RKO (cell line): Measurements from ENCODE around the gene TMEM270.
"Not testable (repeated sequence)": the region's sequence is repeated elsewhere in the genome, so short reads cannot be mapped to it uniquely, and the experiment has no call there.

Experiments used
- DNase-seq: peaks from one replicate; pipeline ENCODE4 v3.0.0-alpha.2; 2016; ENCODE audit warnings: low spot score

TMEM270 gene

DNA sequence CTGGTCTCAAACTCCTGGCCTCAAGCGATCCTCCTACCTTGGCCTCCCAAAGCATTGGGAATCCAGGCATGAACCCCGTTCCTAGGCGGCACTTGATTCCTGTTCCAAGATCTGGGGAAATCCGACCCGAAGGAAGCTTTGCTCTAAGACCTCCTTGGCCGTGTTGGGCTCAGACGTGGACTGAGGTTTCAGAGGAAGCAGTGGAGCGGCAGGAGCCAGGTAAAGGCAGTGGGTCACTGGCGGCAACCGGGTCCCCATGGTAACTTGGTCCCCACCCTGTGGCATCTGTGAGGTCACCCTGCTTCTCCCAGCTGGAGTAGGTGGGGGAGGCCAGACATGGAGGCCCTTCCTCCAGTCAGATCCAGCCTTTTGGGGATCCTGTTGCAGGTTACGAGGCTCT lies at the start of gene TMEM270:
TMEM270 (plus strand) TSS at position 301 of the 400 bp plus-strand sequence; CDS start at position 337, 36 bp downstream.
- DNase-seq = no peak

DNA sequence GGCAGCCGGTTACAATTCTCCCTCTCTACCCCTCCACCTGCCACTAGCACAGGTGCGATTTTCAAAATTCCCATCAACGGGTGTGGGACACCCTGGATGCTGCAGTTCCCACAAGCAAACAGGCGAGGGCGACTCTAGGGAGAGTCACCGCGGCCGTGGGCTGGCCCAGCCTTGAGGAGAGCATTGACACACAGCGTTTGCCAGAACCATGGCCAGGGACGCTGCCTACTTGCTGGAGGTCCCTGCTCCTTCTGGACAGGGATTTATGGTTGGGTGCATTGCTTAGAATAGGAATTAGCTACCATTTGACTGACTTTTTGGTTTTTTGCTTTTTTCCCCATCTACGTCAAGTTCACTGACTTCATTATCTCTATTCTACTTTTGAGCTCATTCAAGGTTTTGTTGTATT lies 49.2 kb upstream of the TMEM270 start:
- peak; percentile 47 for DNase-seq

DNA sequence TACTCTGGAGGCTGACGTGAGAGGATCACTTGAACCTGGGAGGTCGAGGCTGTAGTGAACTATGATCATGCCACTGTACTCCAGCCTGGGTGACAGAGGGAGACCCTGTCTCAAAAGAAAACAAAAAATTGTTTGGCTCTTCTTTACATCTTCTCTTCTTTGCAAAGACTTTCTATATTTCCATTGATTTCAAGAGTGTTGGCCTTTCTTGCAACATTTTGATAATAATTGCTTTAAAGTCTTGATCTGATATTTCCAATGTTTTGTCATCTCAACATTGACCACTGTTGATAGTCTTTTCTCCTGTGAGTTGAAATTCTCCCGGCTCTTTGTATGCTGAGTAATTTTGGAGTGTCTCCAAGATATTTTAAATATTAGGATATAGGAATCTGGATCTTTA lies 48.0 kb upstream of the TMEM270 start:
- no peak for DNase-seq

DNA sequence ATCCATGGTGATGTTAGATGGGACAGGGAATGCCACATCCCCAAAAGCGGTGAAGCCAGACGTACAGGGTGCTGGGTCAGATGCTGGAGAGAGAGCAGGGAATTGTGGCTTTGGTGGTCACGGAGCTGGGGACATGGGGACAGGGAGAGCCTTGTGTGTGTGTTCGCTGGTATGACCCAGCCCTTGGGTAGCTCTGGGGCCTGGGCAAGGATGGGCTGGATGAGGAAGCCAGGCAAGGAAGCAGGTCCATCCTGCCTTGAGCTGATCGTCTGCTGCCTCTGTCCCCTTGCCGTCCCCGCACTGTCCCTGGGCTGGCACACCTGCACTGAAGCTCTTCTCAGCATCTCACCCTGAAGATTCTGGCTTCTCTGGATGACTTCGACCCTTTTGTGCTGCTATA lies 45.5 kb upstream of the TMEM270 start:
- no peak for DNase-seq

- no peak for DNase-seq
These were observed 43.8 kb upstream of the TMEM270 start for GRCh38 chr7:73817121-73817520.

DNA sequence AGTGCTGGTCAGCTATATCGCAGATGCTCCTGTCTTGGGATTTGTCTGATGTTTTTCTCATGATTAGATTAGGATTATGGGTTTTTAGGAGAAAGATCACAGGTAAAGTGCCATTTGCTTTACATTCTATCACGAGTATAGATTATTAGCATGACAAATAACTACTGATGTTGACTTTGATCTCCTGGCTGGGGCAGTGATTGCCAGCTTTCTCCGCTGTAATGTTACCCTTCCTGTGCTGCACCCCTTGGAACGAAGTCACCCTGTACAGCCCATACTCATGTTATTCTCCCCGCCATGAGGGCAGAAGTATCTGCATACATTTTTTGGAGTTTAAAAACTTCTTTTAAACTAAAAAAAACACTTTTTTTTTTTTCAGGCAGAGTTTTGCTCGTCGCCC lies 40.9 kb upstream of the TMEM270 start:
- no peak for DNase-seq

DNA sequence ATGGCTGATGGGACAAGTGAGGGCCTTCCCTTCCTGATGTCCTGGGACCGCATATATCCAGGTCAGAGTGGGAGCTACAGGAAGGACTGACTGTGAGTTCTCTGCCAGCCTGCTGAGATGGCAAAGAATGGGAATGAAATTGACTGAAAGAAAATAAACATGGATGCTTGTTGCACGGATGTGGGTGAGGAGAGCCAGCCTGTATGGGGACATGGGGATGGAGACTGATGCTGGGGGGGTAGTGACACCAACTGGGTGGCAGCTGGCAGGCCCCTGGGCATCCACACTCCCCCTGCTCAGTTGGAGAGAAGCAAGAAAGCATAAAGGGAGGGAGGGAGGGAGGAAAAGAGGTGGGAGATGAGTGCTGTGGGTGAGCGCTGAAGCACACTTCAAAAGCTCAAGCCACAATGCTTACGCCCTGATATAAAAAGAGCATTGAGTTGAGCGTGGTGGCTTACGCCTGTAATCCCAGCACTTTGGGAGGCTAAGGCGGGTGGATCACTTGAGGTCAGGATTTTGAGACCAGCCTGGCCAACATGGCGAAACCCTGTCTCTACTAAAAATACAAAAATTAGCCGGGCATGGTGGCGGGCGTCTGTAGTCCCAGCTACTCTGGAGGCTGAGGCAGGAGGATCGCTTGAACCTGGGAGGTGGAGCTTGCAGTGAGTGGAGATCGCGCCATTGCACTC lies 39.2 kb upstream of the TMEM270 start:
- not testable (repeated sequence) for DNase-seq

DNA sequence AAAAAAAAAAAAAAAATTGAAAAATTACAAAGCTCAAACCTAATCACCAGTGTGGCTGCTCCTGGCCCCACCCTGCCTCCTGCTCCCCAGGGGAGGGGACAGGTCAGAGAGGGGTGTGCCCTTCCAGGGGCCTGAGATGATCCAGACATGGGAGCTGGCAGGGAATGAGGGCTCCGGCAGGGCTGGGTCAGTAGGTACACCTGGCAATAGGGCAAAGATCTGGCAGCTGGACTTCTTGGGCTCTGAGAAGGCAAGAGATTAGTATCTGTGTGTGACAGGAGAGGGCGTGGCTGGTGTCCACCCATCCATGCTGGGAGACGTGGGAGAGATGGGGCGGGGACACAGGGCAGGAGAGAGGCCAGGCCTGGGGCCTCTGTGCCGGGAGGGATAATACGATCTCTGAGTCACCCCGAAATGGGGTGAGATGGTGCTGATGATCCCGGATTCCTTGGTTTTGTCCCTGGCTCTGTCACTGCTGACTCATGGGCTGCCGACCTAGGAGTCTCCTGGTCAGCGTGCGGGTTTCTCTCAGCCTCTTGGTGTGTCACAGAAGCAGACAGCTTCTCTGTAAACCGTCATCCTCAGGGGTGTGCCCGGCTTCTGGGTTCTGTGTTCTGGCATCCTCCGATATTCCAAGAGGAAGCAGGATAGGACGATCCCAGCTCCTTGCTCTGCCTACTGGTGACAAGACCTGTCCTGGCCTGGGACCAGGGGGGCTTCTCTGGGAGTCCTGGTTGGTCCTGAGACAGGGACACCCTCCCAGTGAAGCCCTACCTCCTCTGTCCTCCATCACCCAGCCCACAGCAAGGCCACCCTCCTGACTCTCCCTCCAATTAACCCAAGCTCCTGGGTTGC lies 38.4 kb upstream of the TMEM270 start:
- peak; percentile 97 for DNase-seq

- DNase-seq = no peak
These were observed 37.7 kb upstream of the TMEM270 start for GRCh38 chr7:73823257-73823656.

GRCh38 chr7:73823873-73824592 lies 36.9 kb upstream of the TMEM270 start:
- no peak for DNase-seq

DNA sequence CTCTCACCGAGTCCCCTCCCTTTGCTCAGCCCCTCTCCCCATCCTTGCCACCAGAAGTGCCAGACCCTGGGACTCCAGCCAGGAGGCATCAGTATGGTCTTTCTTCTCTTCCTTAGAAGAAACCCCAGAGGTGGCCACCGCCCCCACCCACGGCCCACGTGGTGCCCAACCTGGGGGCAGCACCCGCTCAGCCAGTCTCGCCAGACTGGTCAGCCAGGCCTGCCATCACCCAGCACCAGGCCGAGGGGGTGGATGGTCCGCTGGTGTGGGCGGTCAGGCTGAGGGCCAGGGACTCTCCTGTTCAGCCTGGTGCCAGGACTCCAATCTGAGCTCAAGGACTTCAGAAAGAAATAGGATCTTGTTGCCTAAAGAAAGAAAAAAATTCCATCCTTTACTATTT lies 36.0 kb upstream of the TMEM270 start:
- no peak for DNase-seq

GRCh38 chr7:73827567-73828106 lies 33.3 kb upstream of the TMEM270 start:
- no peak for DNase-seq

- DNase-seq = peak; percentile 64
These were observed 32.7 kb upstream of the TMEM270 start for GRCh38 chr7:73828107-73828803.

- no peak for DNase-seq
These were observed 32.0 kb upstream of the TMEM270 start for GRCh38 chr7:73828972-73829371.

DNA sequence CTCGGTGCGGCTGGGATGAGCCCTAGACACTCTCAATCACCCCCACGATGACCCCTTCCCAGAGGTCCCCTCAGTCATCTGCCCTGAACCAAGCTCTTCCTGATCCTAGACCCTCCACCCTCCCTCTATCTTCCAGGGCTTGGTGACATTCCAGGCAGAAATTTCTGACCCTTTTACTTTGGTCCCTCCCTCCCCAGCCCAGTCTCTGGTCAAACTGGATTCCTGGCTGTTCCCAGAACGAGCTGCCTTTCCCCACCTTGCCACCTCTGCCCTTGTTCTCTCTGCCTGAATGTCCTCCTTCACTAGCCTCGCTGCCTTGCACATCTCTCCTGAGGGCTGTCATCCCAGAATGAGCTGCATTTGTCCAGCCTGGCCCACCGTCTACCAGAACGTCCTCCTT lies 31.5 kb upstream of the TMEM270 start:
- no peak for DNase-seq

GRCh38 chr7:73829921-73830680 lies 30.9 kb upstream of the TMEM270 start:
- DNase-seq = no peak

- DNase-seq = no peak
These were observed 30.0 kb upstream of the TMEM270 start, which contains the start of gene CLDN4 for GRCh38 chr7:73830681-73831583. Gene CLDN4, plus strand, starts transcription at chr7:73830996. Its CDS starts 206 bp downstream, at chr7:73831202.

DNA sequence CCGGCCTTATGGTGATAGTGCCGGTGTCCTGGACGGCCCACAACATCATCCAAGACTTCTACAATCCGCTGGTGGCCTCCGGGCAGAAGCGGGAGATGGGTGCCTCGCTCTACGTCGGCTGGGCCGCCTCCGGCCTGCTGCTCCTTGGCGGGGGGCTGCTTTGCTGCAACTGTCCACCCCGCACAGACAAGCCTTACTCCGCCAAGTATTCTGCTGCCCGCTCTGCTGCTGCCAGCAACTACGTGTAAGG lies 29.4 kb upstream of the TMEM270 start:
- DNase-seq = no peak

DNA sequence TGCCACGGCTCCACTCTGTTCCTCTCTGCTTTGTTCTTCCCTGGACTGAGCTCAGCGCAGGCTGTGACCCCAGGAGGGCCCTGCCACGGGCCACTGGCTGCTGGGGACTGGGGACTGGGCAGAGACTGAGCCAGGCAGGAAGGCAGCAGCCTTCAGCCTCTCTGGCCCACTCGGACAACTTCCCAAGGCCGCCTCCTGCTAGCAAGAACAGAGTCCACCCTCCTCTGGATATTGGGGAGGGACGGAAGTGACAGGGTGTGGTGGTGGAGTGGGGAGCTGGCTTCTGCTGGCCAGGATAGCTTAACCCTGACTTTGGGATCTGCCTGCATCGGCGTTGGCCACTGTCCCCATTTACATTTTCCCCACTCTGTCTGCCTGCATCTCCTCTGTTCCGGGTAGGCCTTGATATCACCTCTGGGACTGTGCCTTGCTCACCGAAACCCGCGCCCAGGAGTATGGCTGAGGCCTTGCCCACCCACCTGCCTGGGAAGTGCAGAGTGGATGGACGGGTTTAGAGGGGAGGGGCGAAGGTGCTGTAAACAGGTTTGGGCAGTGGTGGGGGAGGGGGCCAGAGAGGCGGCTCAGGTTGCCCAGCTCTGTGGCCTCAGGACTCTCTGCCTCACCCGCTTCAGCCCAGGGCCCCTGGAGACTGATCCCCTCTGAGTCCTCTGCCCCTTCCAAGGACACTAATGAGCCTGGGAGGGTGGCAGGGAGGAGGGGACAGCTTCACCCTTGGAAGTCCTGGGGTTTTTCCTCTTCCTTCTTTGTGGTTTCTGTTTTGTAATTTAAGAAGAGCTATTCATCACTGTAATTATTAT lies 28.9 kb upstream of the TMEM270 start:
- DNase-seq = no peak
